Fibroblast of skin of abdomen (primary cell): ENCODE data around the gene PDE8B.

Source experiments
- DNase-seq: peaks from one replicate; pipeline ENCODE4 v3.0.0-alpha.2; 2013

Gene PDE8B

GRCh38 chr5:77230727-77231470, 20.4 kb downstream of the PDE8B start:
- no peak for DNase-seq

- DNase-seq = no peak
Observed at GRCh38 chr5:77231471-77232138, 21.1 kb downstream of the PDE8B start.

DNA sequence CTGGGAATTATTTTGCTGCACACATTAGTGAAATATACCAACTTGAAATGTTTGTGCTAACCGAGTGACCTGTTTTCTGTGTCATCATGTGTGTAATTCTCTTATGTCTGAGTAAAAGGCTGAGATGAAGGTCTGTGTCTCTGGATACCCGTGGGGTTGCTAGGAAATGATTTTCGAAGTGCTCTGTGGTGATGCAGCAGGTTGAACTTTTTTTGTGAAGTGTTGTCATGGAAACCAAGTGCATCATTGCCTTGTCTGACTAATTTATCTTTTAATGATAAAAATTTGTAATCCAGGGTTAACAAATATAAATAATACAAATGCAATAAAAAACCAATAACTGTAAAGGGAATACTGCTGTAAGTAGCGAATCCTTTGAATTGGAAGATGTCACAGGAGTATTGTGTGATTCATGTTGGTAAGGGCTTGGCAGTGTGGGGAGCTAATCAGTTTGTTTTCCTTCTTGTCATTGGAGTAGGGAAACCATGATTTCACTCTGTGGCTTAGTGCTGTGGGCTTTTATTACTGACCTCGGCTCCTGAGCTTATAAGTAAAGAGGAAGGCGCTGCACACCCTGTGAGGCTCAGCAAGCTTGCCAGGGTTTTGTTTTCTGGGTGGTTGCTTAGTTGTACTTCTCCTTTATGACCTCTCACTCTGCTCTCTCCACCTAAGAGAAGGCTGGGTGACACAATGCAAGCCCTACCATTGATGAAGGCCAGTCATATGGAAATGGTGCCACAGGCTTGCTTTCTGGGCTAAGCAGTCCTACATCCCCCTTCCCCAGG, 22.3 kb downstream of the PDE8B start:
- DNase-seq = no peak

DNA sequence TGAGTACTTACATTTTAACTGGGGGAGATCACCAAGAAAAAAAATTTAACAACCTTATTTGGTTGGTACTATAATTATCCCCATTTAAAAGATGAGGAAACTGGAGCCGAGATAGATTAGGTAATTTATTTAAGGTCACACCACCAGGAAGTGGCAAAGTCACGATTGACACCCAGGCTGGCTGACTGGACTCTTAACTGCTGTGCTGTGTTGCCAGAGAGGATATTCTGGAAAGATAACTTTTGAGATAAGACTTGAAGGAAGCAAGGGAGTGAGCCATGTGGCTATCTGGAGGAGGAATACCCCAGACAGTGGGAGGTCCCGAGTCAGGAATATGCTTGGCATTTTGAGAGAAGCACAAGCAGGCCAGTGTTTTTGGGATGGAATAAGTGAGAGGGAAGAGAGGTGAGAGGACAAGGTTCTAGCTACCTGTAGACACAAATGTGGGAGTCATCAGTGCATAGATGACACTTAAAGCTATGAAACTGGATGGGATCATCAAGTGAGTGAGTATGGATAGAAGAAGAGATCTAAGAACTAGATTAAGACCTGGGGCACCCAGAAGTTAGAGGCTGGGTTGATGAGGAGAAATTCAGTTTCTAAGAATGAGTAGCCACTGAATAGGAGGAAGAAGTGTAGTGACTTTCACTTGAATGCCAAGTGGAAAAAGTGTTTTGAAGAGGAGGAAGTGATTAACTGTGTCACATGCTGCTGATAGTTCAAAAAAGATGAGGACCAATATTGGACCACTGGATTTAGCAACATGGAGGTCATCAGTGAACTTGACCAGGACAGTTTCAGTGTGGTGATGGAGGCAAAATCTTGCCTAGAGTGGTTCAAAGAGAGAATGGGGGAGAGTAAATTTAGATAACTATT, 25.6 kb downstream of the PDE8B start:
- no peak for DNase-seq

GRCh38 chr5:77239126-77239741, 28.8 kb downstream of the PDE8B start:
- DNase-seq = no peak

DNA sequence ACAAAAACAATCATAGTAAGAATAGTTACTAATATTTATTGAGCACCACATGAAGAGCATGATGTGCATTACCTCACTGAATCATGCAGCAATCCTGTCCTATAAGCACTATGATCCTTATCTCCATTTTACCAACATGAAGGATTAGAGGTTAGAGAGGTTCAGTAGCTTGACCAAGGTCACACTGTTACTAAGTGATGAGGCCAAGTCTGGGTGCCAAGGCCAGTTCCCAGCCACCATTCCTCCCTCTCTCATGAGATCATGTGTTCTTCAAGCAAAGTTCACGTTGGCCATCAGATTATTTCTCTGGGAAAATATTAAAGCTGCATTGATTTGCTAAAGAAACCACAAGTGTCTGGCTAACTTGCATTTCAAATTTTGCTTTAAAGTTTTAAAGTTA, 31.0 kb downstream of the PDE8B start:
- DNase-seq = no peak

GRCh38 chr5:77249475-77249874, 39.0 kb downstream of the PDE8B start:
- no peak for DNase-seq

DNA sequence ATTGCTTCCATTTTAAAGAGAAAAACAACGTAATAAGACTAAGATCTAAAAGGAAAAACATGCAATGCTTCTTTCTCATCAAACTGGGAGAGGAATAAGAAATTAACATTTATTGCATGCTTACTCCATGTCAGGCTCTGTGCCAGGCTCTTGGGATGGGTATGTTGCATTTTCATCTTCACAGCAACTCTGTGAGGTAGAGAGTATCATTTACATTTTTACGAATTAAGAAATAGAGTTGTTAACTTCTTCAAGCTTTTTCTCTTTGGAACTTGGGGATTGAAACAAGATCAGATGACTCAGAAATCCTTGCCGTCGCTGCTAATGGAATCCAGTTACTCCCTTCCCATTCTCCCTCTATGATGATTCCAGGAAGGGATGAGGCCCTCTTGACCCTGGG, 39.5 kb downstream of the PDE8B start:
- DNase-seq = no peak

- no peak for DNase-seq
Observed at GRCh38 chr5:77251921-77252320, 41.4 kb downstream of the PDE8B start.

DNA sequence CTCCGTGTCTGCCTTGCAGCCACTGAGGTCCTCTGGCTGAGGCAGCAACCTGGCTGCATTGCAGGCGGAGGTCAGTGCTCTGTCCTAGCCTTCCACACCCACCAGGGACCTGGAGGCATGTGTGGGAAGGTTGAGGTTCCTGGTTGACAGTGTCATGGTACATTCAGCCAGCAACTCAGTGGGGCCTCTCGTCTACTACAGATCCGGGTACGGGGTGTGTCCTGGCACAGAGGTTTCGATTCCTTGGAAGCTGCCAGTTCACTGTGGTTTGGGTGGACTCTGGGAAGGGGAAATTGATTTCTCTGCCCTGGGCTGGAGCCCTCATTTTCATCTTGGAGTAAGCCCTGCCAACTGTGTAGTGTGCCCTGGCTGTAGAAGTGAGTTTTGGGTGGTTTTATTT, 45.1 kb downstream of the PDE8B start:
- no peak for DNase-seq

- no peak for DNase-seq
Observed at GRCh38 chr5:77256406-77256805, 45.9 kb downstream of the PDE8B start.

DNA sequence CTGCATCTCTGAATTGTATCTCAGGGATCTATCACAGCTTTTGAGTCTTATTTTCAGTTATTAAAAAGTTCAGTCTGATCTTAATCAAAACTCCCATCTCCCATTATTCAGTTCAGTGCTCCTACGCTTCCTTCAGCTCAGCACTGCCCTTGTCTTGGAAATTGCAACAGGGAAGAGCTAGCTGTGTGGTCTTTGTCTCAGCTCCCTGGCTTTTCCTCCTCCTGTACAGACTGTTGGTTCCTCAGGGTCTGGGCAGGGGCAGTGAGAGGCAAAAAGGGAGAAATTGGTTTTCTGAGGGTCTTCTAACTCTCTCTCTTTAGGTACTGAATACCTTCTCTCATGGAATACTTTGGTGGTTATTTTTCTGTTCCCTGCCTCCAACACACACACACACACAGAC, 48.2 kb downstream of the PDE8B start:
- no peak for DNase-seq

DNA sequence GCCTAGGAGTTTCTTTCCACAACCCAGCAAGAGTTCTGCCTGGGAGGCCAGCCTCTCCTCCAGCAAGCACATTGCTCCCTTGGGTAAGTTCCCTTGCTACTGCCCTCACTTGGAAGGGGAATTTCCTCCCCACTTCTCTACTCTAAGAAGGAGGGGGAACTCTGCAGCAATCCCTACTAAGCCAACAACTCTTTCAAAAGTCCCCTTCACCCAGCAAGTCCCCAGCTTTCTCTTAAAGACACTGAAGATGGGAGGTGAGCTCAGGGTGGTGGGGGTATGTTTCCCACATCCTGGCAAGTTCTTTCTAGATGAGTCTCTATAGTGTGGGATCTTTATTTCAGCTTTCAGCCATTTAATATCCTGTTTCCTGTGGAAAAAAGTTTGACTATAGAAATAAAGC, 49.0 kb downstream of the PDE8B start:
- peak; percentile 8 for DNase-seq

GRCh38 chr5:77262697-77263096, 52.2 kb downstream of the PDE8B start:
- DNase-seq = no peak

DNA sequence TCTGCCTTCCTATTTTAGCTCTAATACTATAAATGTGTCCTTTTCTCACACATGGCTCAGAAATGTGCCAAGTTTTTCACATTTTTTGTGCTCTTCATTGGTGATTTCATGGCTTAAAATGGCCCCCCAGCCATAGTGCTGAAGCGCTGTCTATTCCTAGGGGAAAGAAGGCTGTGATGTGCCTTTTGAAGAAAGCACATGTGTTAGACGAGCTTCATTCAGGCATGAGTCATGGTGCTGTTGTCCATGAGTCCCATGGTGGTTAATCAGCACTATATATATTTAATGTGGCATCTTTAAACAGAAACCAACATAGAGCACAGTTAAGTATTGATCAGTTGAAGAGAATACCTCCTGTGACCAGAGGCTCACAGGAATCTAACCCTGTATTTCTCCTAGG, 55.8 kb downstream of the PDE8B start:
- peak; percentile 58 for DNase-seq

GRCh38 chr5:77267496-77267895, 57.0 kb downstream of the PDE8B start:
- DNase-seq = no peak

GRCh38 chr5:77272206-77272605, 61.7 kb downstream of the PDE8B start:
- DNase-seq = no peak

DNA sequence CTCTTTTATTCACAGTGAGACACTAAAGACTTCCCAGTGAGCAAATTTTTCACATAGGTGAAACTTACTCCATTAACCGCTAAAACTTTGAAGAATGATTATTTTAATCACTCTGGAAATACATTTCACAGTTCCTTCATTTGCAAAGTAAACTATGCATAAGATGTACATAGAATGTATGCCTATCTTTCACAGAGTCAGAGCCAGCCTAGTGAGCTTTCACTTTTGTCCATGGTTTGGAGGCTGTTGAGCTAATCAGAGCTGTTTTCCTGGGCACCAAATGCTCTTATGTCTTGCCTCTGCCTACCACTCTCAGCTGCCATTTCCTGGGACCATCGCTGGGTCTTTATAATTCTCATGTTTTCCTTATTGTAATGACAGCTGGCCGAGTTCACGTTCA, 67.3 kb downstream of the PDE8B start:
- DNase-seq = no peak

DNA sequence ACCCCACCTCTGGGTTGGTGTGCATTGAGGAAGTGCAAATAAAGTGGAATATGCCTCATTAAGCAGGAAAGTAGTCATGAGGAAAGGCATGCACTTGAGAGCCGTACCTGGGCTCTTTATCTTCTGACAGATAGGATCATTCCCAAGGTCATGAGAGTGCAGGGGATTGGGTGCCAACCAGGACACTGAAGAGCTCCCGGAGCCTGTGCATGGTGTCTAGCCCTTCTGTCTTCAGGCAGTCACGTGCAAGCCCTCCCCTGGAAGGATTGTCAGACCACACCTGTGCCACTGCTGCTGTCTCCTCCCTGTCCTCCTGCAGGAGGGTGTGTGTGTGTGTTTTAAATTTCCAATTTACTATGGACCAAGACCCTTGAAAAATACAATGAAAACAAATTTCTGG, 69.6 kb downstream of the PDE8B start:
- no peak for DNase-seq

DNA sequence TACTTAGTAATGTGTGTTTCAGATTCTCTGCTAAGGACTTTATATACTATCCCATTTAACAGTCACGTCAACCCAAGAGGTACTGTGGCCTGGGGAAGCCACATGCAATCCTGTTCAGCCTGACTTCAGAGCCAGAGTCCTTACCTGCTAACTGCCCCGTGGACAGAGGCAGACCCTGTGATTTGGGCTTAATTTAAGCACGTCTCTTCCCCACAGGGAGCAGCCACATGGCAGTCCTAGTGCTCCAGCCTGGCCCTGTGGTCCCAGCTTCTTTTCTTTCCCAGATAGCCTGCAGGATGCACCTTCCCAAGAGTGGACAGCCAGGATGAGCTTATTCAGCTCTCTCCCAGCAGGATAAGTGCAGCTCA, 71.5 kb downstream of the PDE8B start:
- no peak for DNase-seq

DNA sequence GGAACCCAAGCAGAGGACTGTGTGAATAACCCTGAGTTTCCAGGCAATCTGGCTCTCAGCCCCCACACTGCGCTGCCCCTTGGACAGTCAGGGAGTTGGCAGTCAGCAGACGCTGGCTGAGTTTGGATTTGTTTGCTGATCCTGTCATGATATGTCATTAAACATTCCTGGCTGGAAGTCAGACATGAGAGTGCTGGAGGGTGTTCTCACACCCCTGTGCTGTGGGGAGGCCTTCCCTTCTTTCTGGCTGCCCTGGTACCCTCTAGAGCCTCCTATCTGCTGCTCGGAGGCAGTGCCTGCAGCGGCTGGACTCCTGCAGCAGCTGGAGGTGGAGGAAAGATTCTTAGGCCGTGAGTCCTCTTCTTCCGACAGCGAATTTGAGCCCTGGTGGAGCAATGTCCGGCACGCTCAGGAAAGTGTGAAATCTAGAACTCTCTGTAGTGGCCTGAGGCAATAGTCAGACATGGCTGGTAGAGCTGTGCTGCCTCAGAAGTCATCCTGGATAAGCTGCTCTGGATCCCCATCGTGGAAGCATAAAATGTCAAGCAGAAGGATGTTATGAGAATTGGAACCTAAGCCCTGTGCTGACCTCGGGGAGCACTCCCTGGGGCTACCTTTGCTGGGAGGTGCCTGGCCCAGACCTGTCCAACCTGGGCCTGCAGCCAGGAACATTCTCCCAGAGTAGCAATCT, 72.0 kb downstream of the PDE8B start:
- peak; percentile 8 for DNase-seq
